ENCODE results near the gene AGFG1.

GRCh38 chr2:227536445-227536844, 64.5 kb downstream of the AGFG1 start:
- TF ChIP-seq, protein P1, sequence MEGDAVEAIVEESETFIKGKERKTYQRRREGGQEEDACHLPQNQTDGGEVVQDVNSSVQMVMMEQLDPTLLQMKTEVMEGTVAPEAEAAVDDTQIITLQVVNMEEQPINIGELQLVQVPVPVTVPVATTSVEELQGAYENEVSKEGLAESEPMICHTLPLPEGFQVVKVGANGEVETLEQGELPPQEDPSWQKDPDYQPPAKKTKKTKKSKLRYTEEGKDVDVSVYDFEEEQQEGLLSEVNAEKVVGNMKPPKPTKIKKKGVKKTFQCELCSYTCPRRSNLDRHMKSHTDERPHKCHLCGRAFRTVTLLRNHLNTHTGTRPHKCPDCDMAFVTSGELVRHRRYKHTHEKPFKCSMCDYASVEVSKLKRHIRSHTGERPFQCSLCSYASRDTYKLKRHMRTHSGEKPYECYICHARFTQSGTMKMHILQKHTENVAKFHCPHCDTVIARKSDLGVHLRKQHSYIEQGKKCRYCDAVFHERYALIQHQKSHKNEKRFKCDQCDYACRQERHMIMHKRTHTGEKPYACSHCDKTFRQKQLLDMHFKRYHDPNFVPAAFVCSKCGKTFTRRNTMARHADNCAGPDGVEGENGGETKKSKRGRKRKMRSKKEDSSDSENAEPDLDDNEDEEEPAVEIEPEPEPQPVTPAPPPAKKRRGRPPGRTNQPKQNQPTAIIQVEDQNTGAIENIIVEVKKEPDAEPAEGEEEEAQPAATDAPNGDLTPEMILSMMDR (IDR thresholded peaks at IDR 0.05) = no peak
- TF ChIP-seq POLR2A (IDR thresholded peaks at IDR 0.05) = no peak
